ENCODE results near the gene KRT84.

The KRT84 gene

GRCh38 chr12:52400906-52401305 lies 15.5 kb upstream of the KRT84 start:
- TF ChIP-seq CTCF (conservative IDR thresholded peaks at IDR 0.05; ENCODE audit: low read depth, low read length), result no peak
- H3K79me2 ChIP-seq (ENCODE audit: insufficient read depth, low read depth), result no peaks in the 10 kb centered on the region
- H3K4me3 ChIP-seq (IDR thresholded peaks at IDR 0.05; ENCODE audit: insufficient read depth, low read depth, low read length), result no peak overlapping the region
- H3K36me3 ChIP-seq (ENCODE audit: insufficient read depth), result no peaks in the 10 kb centered on the region
- H3K4me1 ChIP-seq (ENCODE audit: low read depth, poor library complexity, severe bottlenecking), result no peaks in the 10 kb centered on the region
- no peaks in the 10 kb centered on the region for H4K20me1 ChIP-seq (ENCODE audit: insufficient read depth)
- H3K9ac ChIP-seq, result no peak overlapping the region
- H3K4me2 ChIP-seq, result no peak overlapping the region
- no peak overlapping the region for H2AFZ ChIP-seq (ENCODE audit: low read depth)
- peaks cover 54% of the 10 kb centered on the region for H3K27me3 ChIP-seq (ENCODE audit: insufficient read depth, low read depth)
- H3K27ac ChIP-seq, result no peak overlapping the region

- peaks cover 46% of the 10 kb centered on the region for H3K27me3 ChIP-seq (ENCODE audit: insufficient read depth, low read depth)
- no peak overlapping the region for H2AFZ ChIP-seq (ENCODE audit: low read depth)
- no peak for TF ChIP-seq CTCF (conservative IDR thresholded peaks at IDR 0.05; ENCODE audit: low read depth, low read length)
- H3K4me2 ChIP-seq, result no peak overlapping the region
- H3K4me3 ChIP-seq (IDR thresholded peaks at IDR 0.05; ENCODE audit: insufficient read depth, low read depth, low read length), result no peak overlapping the region
- no peak overlapping the region for H3K27ac ChIP-seq
- no peaks in the 10 kb centered on the region for H4K20me1 ChIP-seq (ENCODE audit: insufficient read depth)
- no peaks in the 10 kb centered on the region for H3K79me2 ChIP-seq (ENCODE audit: insufficient read depth, low read depth)
- H3K4me1 ChIP-seq (ENCODE audit: low read depth, poor library complexity, severe bottlenecking), result no peaks in the 10 kb centered on the region
- H3K9ac ChIP-seq, result no peak overlapping the region
- H3K36me3 ChIP-seq (ENCODE audit: insufficient read depth), result no peaks in the 10 kb centered on the region
Observed at GRCh38 chr12:52399756-52400155, 14.3 kb upstream of the KRT84 start.

- Histone ChIP-seq H3K4me3 (IDR thresholded peaks at IDR 0.05; ENCODE audit: insufficient read depth, low read depth, low read length) (no peak overlapping the region), H4K20me1 (ENCODE audit: insufficient read depth) (no peaks in the 10 kb centered on the region), H2AFZ (ENCODE audit: low read depth) (no peak overlapping the region), H3K27me3 (ENCODE audit: insufficient read depth, low read depth) (peaks cover 41% of the 10 kb centered on the region), H3K9ac (no peak overlapping the region), H3K4me2 (no peak overlapping the region), H3K36me3 (ENCODE audit: insufficient read depth) (no peaks in the 10 kb centered on the region), H3K4me1 (ENCODE audit: low read depth, poor library complexity, severe bottlenecking) (no peaks in the 10 kb centered on the region), H3K27ac (no peak overlapping the region), H3K79me2 (ENCODE audit: insufficient read depth, low read depth) (no peaks in the 10 kb centered on the region)
- no peak for TF ChIP-seq CTCF (conservative IDR thresholded peaks at IDR 0.05; ENCODE audit: low read depth, low read length)
Observed at GRCh38 chr12:52398176-52398575, 12.7 kb upstream of the KRT84 start.

- Histone ChIP-seq H3K36me3 (ENCODE audit: insufficient read depth) (no peaks in the 10 kb centered on the region), H3K4me2 (no peak overlapping the region), H3K9ac (no peak overlapping the region), H3K27ac (no peak overlapping the region), H4K20me1 (ENCODE audit: insufficient read depth) (no peaks in the 10 kb centered on the region), H3K27me3 (ENCODE audit: insufficient read depth, low read depth) (peaks cover 35% of the 10 kb centered on the region), H3K79me2 (ENCODE audit: insufficient read depth, low read depth) (no peaks in the 10 kb centered on the region), H2AFZ (ENCODE audit: low read depth) (no peak overlapping the region), H3K4me1 (ENCODE audit: low read depth, poor library complexity, severe bottlenecking) (no peaks in the 10 kb centered on the region), H3K4me3 (IDR thresholded peaks at IDR 0.05; ENCODE audit: insufficient read depth, low read depth, low read length) (no peak overlapping the region)
- TF ChIP-seq CTCF (conservative IDR thresholded peaks at IDR 0.05; ENCODE audit: low read depth, low read length), result no peak
Observed at GRCh38 chr12:52396656-52397055, 11.2 kb upstream of the KRT84 start.
